ENCODE measurements around the gene NR2F1.

The NR2F1 gene

GRCh38 chr5:93577854-93578812 is 4.9 kb upstream of the NR2F1 start:
- DNase-seq: no peak

- no peak for DNase-seq
Measured at GRCh38 chr5:93578813-93579691, 4.0 kb upstream of the NR2F1 start.

- DNase-seq: peak; percentile 36
Measured at GRCh38 chr5:93579692-93580062, 3.3 kb upstream of the NR2F1 start.

- DNase-seq: peak; percentile 41
Measured at GRCh38 chr5:93580063-93580926, 2.7 kb upstream of the NR2F1 start.

GRCh38 chr5:93580927-93581445 is 2.0 kb upstream of the NR2F1 start, which contains the start of gene NR2F1-AS1:
TSS of gene NR2F1-AS1 (minus strand) at chr5:93581219.
- no peak for DNase-seq

- DNase-seq: no peak
Measured at GRCh38 chr5:93582167-93582462, 907 bp upstream of the NR2F1 start.

GRCh38 chr5:93583439-93583767 is 381 bp downstream of the NR2F1 start:
- no peak for DNase-seq

- peak; percentile 45 for DNase-seq
Measured at GRCh38 chr5:93583768-93584595, 960 bp downstream of the NR2F1 start.

GRCh38 chr5:93584596-93585040 is 1.6 kb downstream of the NR2F1 start:
- DNase-seq: peak; percentile 27

GRCh38 chr5:93585041-93585766 is 2.2 kb downstream of the NR2F1 start:
- peak; percentile 31 for DNase-seq

- no peak for DNase-seq
Measured at GRCh38 chr5:93585767-93586385, 2.9 kb downstream of the NR2F1 start.

GRCh38 chr5:93586736-93587596 is 3.9 kb downstream of the NR2F1 start:
- no peak for DNase-seq

GRCh38 chr5:93587597-93588351 is 4.8 kb downstream of the NR2F1 start:
- no peak for DNase-seq

GRCh38 chr5:93588352-93589151 is 5.5 kb downstream of the NR2F1 start:
- no peak for DNase-seq

GRCh38 chr5:93589152-93589828 is 6.3 kb downstream of the NR2F1 start:
- DNase-seq: no peak

- no peak for DNase-seq
Measured at GRCh38 chr5:93589829-93590215, 6.8 kb downstream of the NR2F1 start.

- no peak for DNase-seq
Measured at GRCh38 chr5:93590493-93590892, 7.5 kb downstream of the NR2F1 start.

All from activated T-cell treated with anti-CD3 and anti-CD28 coated beads, Interleukin-2, amount 50 U/mL, for 1 hour (primary cell).